ENCODE results near the gene STT3A.

- TF ChIP-seq RAD21 (CRISPR knock-in tag; IDR thresholded peaks at IDR 0.05) (no peak), ZNF160 (CRISPR knock-in tag; IDR thresholded peaks at IDR 0.05) (no peak), BRF2 (CRISPR knock-in tag; IDR thresholded peaks at IDR 0.05) (no peak), PRDM4 (CRISPR knock-in tag; IDR thresholded peaks at IDR 0.05; ENCODE audit: borderline replicate concordance) (no peak), ZNF143 (CRISPR knock-in tag; IDR thresholded peaks at IDR 0.05) (no peak), IKZF4 (CRISPR knock-in tag; IDR thresholded peaks at IDR 0.05; ENCODE audit: borderline replicate concordance, low read depth, not compliant biosample characterization) (no peak), TARDBP (CRISPR knock-in tag; IDR thresholded peaks at IDR 0.05) (no peak), HDAC6 (IDR thresholded peaks at IDR 0.05; ENCODE audit: low read depth, low read length) (no peak)
Observed at GRCh38 chr11:125637840-125638239, 45.2 kb downstream of the STT3A start.
